Astrocyte (in vitro differentiated cells and primary cell): ENCODE results near the gene PYY.

Experiments
- CTCF ChIP-seq: IDR thresholded peaks from 2 replicates; pipeline ENCODE4 v1.5.1; 2011; ENCODE audit warnings: low read depth, mild to moderate bottlenecking, inconsistent platforms, low read length, moderate library complexity; ENCODE audit not compliant: insufficient read depth
- EZH2 ChIP-seq: IDR thresholded peaks from 2 replicates; pipeline ENCODE4 v1.6.1; 2012; ENCODE audit warnings: mild to moderate bottlenecking, low read length, inconsistent platforms; ENCODE audit not compliant: insufficient read depth

DNA sequence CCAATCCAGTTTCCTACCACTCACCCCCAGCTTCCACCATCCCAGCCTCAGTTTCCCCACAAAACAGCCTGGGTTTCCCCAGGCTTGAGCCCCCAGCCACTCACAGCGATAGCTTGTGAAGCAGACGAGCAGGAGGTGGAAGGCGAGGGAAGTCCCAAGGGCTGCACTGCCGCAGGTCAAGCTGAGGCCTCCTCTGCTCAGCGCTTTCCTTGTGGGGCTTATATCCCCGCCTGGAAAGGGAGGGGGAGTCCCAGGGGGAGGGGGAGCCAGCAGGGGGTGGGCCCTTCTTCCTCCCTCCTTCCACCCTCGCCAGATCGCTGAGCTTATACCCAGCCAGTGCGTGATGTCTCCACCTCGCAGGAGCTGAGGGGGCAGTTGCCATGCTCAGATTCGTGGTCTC is at the start of gene PYY:
- TF ChIP-seq CTCF: no peak
- TF ChIP-seq EZH2: no peak
